H9 (cell line): ENCODE results near the gene KLK11. TPM values are rescaled to one million over a fixed set of nuclear protein-coding genes. Genes with fewer than 3 reads are reported as not detected.

Source experiments
- DNase-seq: peaks from one replicate; pipeline ENCODE4 v3.0.0-alpha.2; 2017
- H2AFZ ChIP-seq: one replicate; pipeline ENCODE4 v1.6.1; 2013; ENCODE audit warnings: mild to moderate bottlenecking, low read length, control low read depth, moderate library complexity
- H2AK5ac ChIP-seq: 2 replicates; pipeline ENCODE4 v1.6.1; 2013; ENCODE audit warnings: low read length, control low read depth, mixed read lengths; ENCODE audit not compliant: insufficient read length
- H2BK120ac ChIP-seq: one replicate; pipeline ENCODE4 v1.6.1; 2013; ENCODE audit warnings: low read depth, mild to moderate bottlenecking, low read length, control low read depth, inconsistent platforms; ENCODE audit not compliant: poor library complexity, severe bottlenecking
- H2BK12ac ChIP-seq: 2 replicates; pipeline ENCODE4 v1.6.1; 2013; ENCODE audit warnings: low read length, control low read depth, mixed read lengths, low read depth; ENCODE audit not compliant: insufficient read length
- H2BK15ac ChIP-seq: 2 replicates; pipeline ENCODE4 v1.6.1; 2013; ENCODE audit warnings: low read depth, low read length, control low read depth
- H2BK20ac ChIP-seq: one replicate; pipeline ENCODE4 v1.6.1; 2013; ENCODE audit warnings: low read depth, mild to moderate bottlenecking, low read length, control low read depth, inconsistent platforms; ENCODE audit not compliant: poor library complexity, severe bottlenecking
- H2BK5ac ChIP-seq: 2 replicates; pipeline ENCODE4 v1.6.1; 2013; ENCODE audit warnings: low read length, control low read depth, mixed read lengths; ENCODE audit not compliant: insufficient read length
- H3K14ac ChIP-seq: 2 replicates; pipeline ENCODE4 v1.6.1; 2013; ENCODE audit warnings: low read length, control low read depth; ENCODE audit not compliant: insufficient read depth
- H3K18ac ChIP-seq: 2 replicates; pipeline ENCODE4 v1.6.1; 2013; ENCODE audit warnings: low read depth, mild to moderate bottlenecking, mixed read lengths, low read length, control low read depth; ENCODE audit not compliant: insufficient read length
- H3K23ac ChIP-seq: 2 replicates; pipeline ENCODE4 v1.6.1; 2013; ENCODE audit warnings: low read length, control low read depth, mixed read lengths, low read depth; ENCODE audit not compliant: insufficient read length
- H3K23me2 ChIP-seq: 2 replicates; pipeline ENCODE4 v1.6.1; 2013; ENCODE audit warnings: low read depth, mild to moderate bottlenecking, mixed read lengths, low read length, control low read depth; ENCODE audit not compliant: insufficient read length, poor library complexity, severe bottlenecking
- H3K27ac ChIP-seq: 2 replicates; pipeline ENCODE4 v1.5.1; 2013; ENCODE audit warnings: low read length, control low read depth, mixed read lengths, low read depth; ENCODE audit not compliant: insufficient read length
- H3K27me3 ChIP-seq: 2 replicates; pipeline ENCODE4 v1.6.1; 2013; ENCODE audit warnings: low read length, control low read depth, inconsistent platforms; ENCODE audit not compliant: insufficient read depth
- H3K4ac ChIP-seq: 2 replicates; pipeline ENCODE4 v1.6.1; 2013; ENCODE audit warnings: low read depth, mild to moderate bottlenecking, control low read depth, inconsistent platforms, low read length, moderate library complexity
- H3K4me1 ChIP-seq: 2 replicates; pipeline ENCODE4 v1.6.1; 2013; ENCODE audit warnings: low read length, control low read depth, inconsistent platforms; ENCODE audit not compliant: insufficient read depth
- H3K4me2 ChIP-seq: 2 replicates; pipeline ENCODE4 v1.6.1; 2013; ENCODE audit warnings: low read length, control low read depth, mixed read lengths; ENCODE audit not compliant: insufficient read length, insufficient read depth
- H3K56ac ChIP-seq: 2 replicates; pipeline ENCODE4 v1.6.1; 2013; ENCODE audit warnings: low read depth, mild to moderate bottlenecking, mixed read lengths, low read length, control low read depth; ENCODE audit not compliant: insufficient read length
- H3K79me1 ChIP-seq: 2 replicates; pipeline ENCODE4 v1.6.1; 2013; ENCODE audit warnings: low read depth, mild to moderate bottlenecking, moderate library complexity, low read length, control low read depth, inconsistent platforms; ENCODE audit not compliant: insufficient read depth, poor library complexity, severe bottlenecking
- H3K79me2 ChIP-seq: 2 replicates; pipeline ENCODE4 v1.6.1; 2013; ENCODE audit warnings: low read length, control low read depth, inconsistent platforms; ENCODE audit not compliant: insufficient read depth
- H3K9ac ChIP-seq: 2 replicates; pipeline ENCODE4 v1.6.1; 2013; ENCODE audit warnings: low read length, control low read depth, mixed read lengths; ENCODE audit not compliant: insufficient read length; ENCODE audit errors: extremely low read depth
- H3K9me3 ChIP-seq: one replicate; pipeline ENCODE4 v1.6.1; 2013; ENCODE audit warnings: low read depth, low read length, inconsistent platforms; ENCODE audit not compliant: control insufficient read depth
- H3T11ph ChIP-seq: one replicate; pipeline ENCODE4 v1.6.1; 2013; ENCODE audit warnings: mild to moderate bottlenecking, low read length, control low read depth, inconsistent platforms
- H4K20me1 ChIP-seq: one replicate; pipeline ENCODE4 v1.6.1; 2013; ENCODE audit not compliant: control insufficient read depth, insufficient read length, insufficient read depth
- H4K5ac ChIP-seq: 2 replicates; pipeline ENCODE4 v1.6.1; 2013; ENCODE audit warnings: low read depth, mild to moderate bottlenecking, mixed read lengths, low read length, control low read depth; ENCODE audit not compliant: insufficient read length
- H4K8ac ChIP-seq: replicated peaks from 2 replicates; pipeline ENCODE4 v1.6.1; 2013; ENCODE audit warnings: low read length, control low read depth, mixed read lengths, low read depth; ENCODE audit not compliant: insufficient read length
- H4K91ac ChIP-seq: 2 replicates; pipeline ENCODE4 v1.6.1; 2013; ENCODE audit warnings: low read depth, mild to moderate bottlenecking, moderate library complexity, mixed read lengths, low read length, control low read depth; ENCODE audit not compliant: insufficient read length
- H3K27ac Mint-ChIP-seq, 3 experiments: 2 replicates in 2 of 3; 3 replicates in 1 of 3; pipeline ENCODE4 v1.8.0; 2020 to 2021; ENCODE audit warnings: mixed read lengths in 3 of 3, mild to moderate bottlenecking in 1 of 3, moderate library complexity in 1 of 3
- H3K27me3 Mint-ChIP-seq: 2 replicates; pipeline ENCODE4 v1.8.0; 2021; ENCODE audit warnings: low read depth, mild to moderate bottlenecking, moderate library complexity, mixed read lengths
- H3K36me3 Mint-ChIP-seq, 3 experiments: 2 replicates in 2 of 3; 3 replicates in 1 of 3; pipeline ENCODE4 v1.8.0; 2020 to 2021; ENCODE audit warnings: low read depth in 3 of 3, mixed read lengths in 3 of 3; ENCODE audit not compliant: insufficient read depth in 1 of 3
- H3K4me1 Mint-ChIP-seq, 2 experiments: 2 replicates each; pipeline ENCODE4 v1.8.0; 2020; ENCODE audit warnings: mixed read lengths in 2 of 2
- H3K4me3 Mint-ChIP-seq, 2 experiments: 2 replicates in 1 of 2; 3 replicates in 1 of 2; pipeline ENCODE4 v1.8.0; 2020 to 2021; ENCODE audit warnings: mild to moderate bottlenecking in 2 of 2, mixed read lengths in 2 of 2, moderate library complexity in 1 of 2
- H3K9me3 Mint-ChIP-seq, 2 experiments: 2 replicates in 1 of 2; 3 replicates in 1 of 2; pipeline ENCODE4 v1.8.0; 2020; ENCODE audit warnings: mild to moderate bottlenecking in 2 of 2, mixed read lengths in 2 of 2, moderate library complexity in 1 of 2
- CTCF ChIP-seq: fragments of 200-600 bp; sonication (generic); conservative IDR thresholded peaks from 3 replicates; pipeline ENCODE4 v1.8.0; 2021; ENCODE audit warnings: antibody characterized with exemption, mild to moderate bottlenecking
- WGBS: extraction: QIAGEN DNeasy Blood & Tissue Kit; methylation state at CpG from one replicate; pipeline ENCODE4 v1.1.7; 2013; ENCODE audit warnings: missing lambda C conversion rate, low lambda C conversion rate, mixed read lengths; ENCODE audit not compliant: insufficient read length; ENCODE audit errors: extremely low coverage; 5-methylcytosine and 5-hydroxymethylcytosine counted together
- total RNA-seq: library from RNA; stranded (reverse); gene quantifications from 2 replicates; pipeline ENCODE4 v1.2.1, GENCODE V29; 2021

KLK11 gene
- total RNA-seq, 1 experiment from 2014 or later, result not detected

DNA sequence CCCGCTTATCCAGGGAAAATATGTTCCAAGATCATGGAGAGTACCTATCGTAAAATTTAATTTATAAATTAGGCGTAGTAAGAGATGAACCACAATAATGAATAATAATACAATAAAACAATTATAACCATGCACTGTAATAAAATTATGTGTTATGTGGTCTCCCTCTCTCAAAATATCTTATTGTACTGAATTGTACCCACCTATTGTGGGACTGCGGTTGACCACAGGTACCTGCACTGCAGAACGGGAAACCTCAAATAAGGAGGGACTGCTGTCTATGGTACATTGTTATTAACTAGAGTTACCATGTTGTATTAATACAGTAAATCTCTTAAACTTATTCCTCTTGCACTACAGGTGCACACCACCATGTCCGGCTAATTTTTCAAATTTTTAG is 13.7 kb upstream of the KLK11 start:
- H3K36me3 Mint-ChIP-seq, result no peaks in the 10 kb centered on the region; a peak in 1 of 7 replicates
- H2BK15ac ChIP-seq, result no peak overlapping the region
- H4K5ac ChIP-seq, result no peak overlapping the region
- no peak overlapping the region for H3K9ac ChIP-seq
- H3K56ac ChIP-seq, result no peak overlapping the region
- no peak overlapping the region for H3K4me2 ChIP-seq
- H3K79me2 ChIP-seq, result no peaks in the 10 kb centered on the region
- no peak overlapping the region for H3K14ac ChIP-seq
- no peaks in the 10 kb centered on the region for H3K79me1 ChIP-seq
- no peak overlapping the region for H4K8ac ChIP-seq
- peaks cover 2% of the 10 kb centered on the region; the same call in 1 of the 2 replicates for H3K4me1 ChIP-seq
- no peak for DNase-seq
- no CpG with 5 or more reads among the region's 6 CpGs for WGBS
- peaks cover 0 to 2% of the 10 kb centered on the region in 2 experiments; a peak in 2 of 5 replicates for H3K9me3 Mint-ChIP-seq
- H2BK20ac ChIP-seq, result no peak overlapping the region
- no peak overlapping the region for H2BK5ac ChIP-seq
- H3K23me2 ChIP-seq, result no peaks in the 10 kb centered on the region
- no peak overlapping the region for H3K27ac ChIP-seq
- peaks cover 10 to 18% of the 10 kb centered on the region in 2 experiments for H3K4me1 Mint-ChIP-seq
- H2AK5ac ChIP-seq, result no peak overlapping the region
- H3K27ac Mint-ChIP-seq, result no peak overlapping the region
- H4K91ac ChIP-seq, result no peak overlapping the region
- H3K4me3 Mint-ChIP-seq, result no peak overlapping the region
- peaks cover 6% of the 10 kb centered on the region for H3K27me3 Mint-ChIP-seq
- H3K23ac ChIP-seq, result no peak overlapping the region
- no peak overlapping the region for H3K18ac ChIP-seq
- H3K9me3 ChIP-seq, result no peaks in the 10 kb centered on the region
- TF ChIP-seq CTCF, result no peak
- H3K4ac ChIP-seq, result no peak overlapping the region
- no peak overlapping the region for H3T11ph ChIP-seq
- no peak overlapping the region for H2BK120ac ChIP-seq
- no peaks in the 10 kb centered on the region for H4K20me1 ChIP-seq
- no peak overlapping the region for H2AFZ ChIP-seq
- H3K27me3 ChIP-seq, result no peaks in the 10 kb centered on the region
- H2BK12ac ChIP-seq, result no peak overlapping the region
